Neutrophil (primary cell): Measurements from ENCODE around the gene PHTF1.

Source experiments
- H3K27ac ChIP-seq: fragments of 200-600 bp; sonication (generic); 2 replicates; pipeline ENCODE4 v1.5.1; 2016; ENCODE audit warnings: mild to moderate bottlenecking, moderate library complexity
- H3K27me3 ChIP-seq: fragments of 200-600 bp; sonication (generic); 2 replicates; pipeline ENCODE4 v1.6.0; 2016; ENCODE audit warnings: mild to moderate bottlenecking
- H3K36me3 ChIP-seq: fragments of 200-600 bp; sonication (generic); 2 replicates; pipeline ENCODE4 v1.5.1; 2017
- H3K4me1 ChIP-seq, 2 experiments: fragments of 200-600 bp in 1 of 2; sonication (generic) in 1 of 2; 1 replicate in 1 of 2; 2 replicates in 1 of 2; pipeline versions ENCODE4 v1.5.1 to v1.6.1; 2013 to 2016; ENCODE audit warnings: low read depth in 1 of 2, low read length in 1 of 2, mild to moderate bottlenecking in 1 of 2, moderate library complexity in 1 of 2; ENCODE audit not compliant: control insufficient read depth in 1 of 2, insufficient read depth in 1 of 2
- H3K4me3 ChIP-seq, 2 experiments: fragments of 200-600 bp in 1 of 2; sonication (generic) in 1 of 2; 1 replicate in 1 of 2; 2 replicates in 1 of 2; pipeline ENCODE4 v1.5.1; 2013 to 2016; ENCODE audit warnings: low read depth in 1 of 2, low read length in 1 of 2, mild to moderate bottlenecking in 1 of 2, moderate library complexity in 1 of 2
- H3K9me3 ChIP-seq: fragments of 200-600 bp; sonication (generic); 2 replicates; pipeline ENCODE4 v1.5.1; 2016
- CTCF ChIP-seq: fragments of 200-600 bp; sonication (generic); IDR thresholded peaks from 2 replicates; pipeline ENCODE4 v1.5.1; 2016; ENCODE audit warnings: antibody characterized with exemption

Gene PHTF1

GRCh38 chr1:113662101-113662500 lies 97.2 kb downstream of the PHTF1 start:
- Histone ChIP-seq H3K36me3 (no peaks in the 10 kb centered on the region), H3K27ac (no peak overlapping the region), H3K4me3 (no peak overlapping the region), H3K27me3 (peaks cover 15% of the 10 kb centered on the region), H3K9me3 (no peaks in the 10 kb centered on the region), H3K4me1 (no peaks in the 10 kb centered on the region)
- TF ChIP-seq CTCF = no peak

GRCh38 chr1:113660088-113660487 lies 99.2 kb downstream of the PHTF1 start:
- Histone ChIP-seq H3K9me3 (no peaks in the 10 kb centered on the region), H3K27ac (no peak overlapping the region)
- no peak for TF ChIP-seq CTCF

GRCh38 chr1:113659556-113659955 lies 99.7 kb downstream of the PHTF1 start:
- Histone ChIP-seq H3K4me3 (no peak overlapping the region), H3K27ac (no peak overlapping the region), H3K4me1 (no peaks in the 10 kb centered on the region), H3K27me3 (peaks cover 14% of the 10 kb centered on the region), H3K36me3 (no peaks in the 10 kb centered on the region), H3K9me3 (no peaks in the 10 kb centered on the region)
- no peak for TF ChIP-seq CTCF

More at GRCh38 chr1:113660088-113660487, 99.2 kb downstream of the PHTF1 start:
- Histone ChIP-seq H3K4me3 (no peak overlapping the region), H3K4me1 (no peaks in the 10 kb centered on the region), H3K36me3 (no peaks in the 10 kb centered on the region), H3K27me3 (peaks cover 15% of the 10 kb centered on the region)

- Histone ChIP-seq H3K4me3 (no peak overlapping the region), H3K27ac (no peak overlapping the region), H3K9me3 (no peaks in the 10 kb centered on the region), H3K27me3 (peaks cover 9% of the 10 kb centered on the region), H3K36me3 (no peaks in the 10 kb centered on the region), H3K4me1 (no peaks in the 10 kb centered on the region)
- no peak for TF ChIP-seq CTCF
These were observed 100.3 kb downstream of the PHTF1 start for GRCh38 chr1:113659035-113659434.

- Histone ChIP-seq H3K4me1 (no peaks in the 10 kb centered on the region), H3K27me3 (peaks cover 4% of the 10 kb centered on the region), H3K9me3 (no peaks in the 10 kb centered on the region), H3K36me3 (no peaks in the 10 kb centered on the region), H3K4me3 (no peak overlapping the region), H3K27ac (no peak overlapping the region)
- TF ChIP-seq CTCF = no peak
These were observed 101.7 kb downstream of the PHTF1 start for GRCh38 chr1:113657556-113658063.

GRCh38 chr1:113657126-113657525 lies 102.2 kb downstream of the PHTF1 start:
- Histone ChIP-seq H3K27ac (no peak overlapping the region), H3K9me3 (no peaks in the 10 kb centered on the region), H3K4me3 (no peak overlapping the region), H3K36me3 (no peaks in the 10 kb centered on the region), H3K4me1 (no peaks in the 10 kb centered on the region), H3K27me3 (peaks cover 3% of the 10 kb centered on the region)
- TF ChIP-seq CTCF = no peak
